GM19438 (cell line): Measurements from ENCODE around the gene COTL1.

Source experiments
- ATAC-seq: cut with Tn5 transposase; IDR thresholded peaks from one replicate; pipeline ENCODE4 v1.9.1; 2021; ENCODE audit warnings: low read depth; ENCODE audit not compliant: unreplicated experiment

Gene COTL1

GRCh38 chr16:84598360-84598759 is 19.5 kb downstream of the COTL1 start:
- no peak for ATAC-seq

GRCh38 chr16:84597931-84598351 is 19.9 kb downstream of the COTL1 start:
- ATAC-seq: no peak

- ATAC-seq: no peak
These were observed 20.4 kb downstream of the COTL1 start for GRCh38 chr16:84597528-84597896.

DNA sequence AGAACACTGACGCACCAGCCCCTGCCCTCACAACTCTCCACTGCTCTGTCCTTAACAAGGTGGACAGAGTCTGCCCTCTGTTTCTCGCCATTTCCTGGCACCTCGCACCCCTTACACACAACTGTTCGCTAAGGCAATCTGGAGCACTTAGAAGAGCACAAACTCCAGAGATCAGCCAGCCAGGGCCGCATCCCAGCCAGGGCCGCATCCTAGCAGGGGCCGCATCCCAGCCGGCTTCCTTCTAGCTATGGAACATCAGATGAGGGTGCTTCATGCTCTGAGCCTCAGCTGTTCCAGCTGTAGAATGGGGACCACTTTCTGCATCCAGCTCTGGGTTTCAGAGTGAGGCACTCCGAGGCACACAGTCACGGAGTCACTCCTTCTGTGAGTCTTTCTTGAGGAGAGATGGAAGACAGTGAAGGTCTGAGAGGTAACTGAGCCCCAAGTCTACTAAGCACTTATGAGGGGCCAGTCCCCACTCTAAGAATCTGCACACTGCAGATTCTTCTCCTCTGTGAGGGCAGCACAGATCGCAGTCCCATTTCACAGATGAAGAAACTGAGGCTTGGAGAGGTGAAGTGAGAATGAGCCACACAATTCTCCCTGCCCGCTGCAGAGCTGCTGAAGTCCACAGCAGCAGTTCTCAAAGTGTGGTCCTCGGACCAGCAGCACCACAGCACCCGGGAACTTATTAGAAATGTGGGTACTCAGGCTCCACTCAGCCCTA is 20.9 kb downstream of the COTL1 start:
- ATAC-seq: no peak

GRCh38 chr16:84596161-84596560 is 21.7 kb downstream of the COTL1 start:
- no peak for ATAC-seq

DNA sequence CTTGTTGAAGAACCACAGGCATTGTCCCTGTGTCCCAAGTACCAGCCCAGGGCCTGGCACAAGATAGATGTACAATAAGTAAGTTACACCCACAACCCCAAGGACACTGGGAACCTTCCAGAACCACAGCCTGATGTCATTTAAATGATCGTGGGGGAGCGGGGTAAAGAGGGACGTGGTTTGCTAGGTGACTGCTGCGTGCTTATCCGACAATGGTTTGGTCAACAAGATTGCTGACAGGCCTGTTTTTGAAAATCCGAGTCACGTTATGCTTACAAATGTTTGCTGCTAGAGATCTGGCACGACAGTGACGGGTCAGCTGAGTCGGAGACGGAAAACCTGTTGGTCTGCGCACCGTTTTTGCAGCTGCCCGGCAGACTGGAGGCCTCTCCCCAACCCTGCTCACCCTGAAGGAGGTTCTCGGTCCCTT is 22.8 kb downstream of the COTL1 start:
- no peak for ATAC-seq

DNA sequence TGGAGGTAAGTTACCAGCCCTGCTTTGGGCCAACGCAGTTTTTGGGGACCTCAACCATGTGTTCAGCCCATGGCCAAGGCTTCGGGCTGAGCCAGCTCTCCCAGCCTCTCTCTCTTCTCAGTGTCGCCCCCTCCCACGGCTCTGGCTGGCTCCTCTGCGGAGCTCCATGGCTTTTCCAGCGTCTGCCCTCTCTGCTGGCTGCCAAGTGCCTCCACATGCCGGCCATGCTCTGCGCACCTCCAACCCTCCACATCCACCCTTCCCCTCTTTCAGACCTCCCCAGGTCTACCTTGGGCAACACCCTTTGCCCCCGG is 23.2 kb downstream of the COTL1 start:
- no peak for ATAC-seq

- ATAC-seq: peak; percentile 90
These were observed 23.8 kb downstream of the COTL1 start for GRCh38 chr16:84593825-84594724.

- no peak for ATAC-seq
These were observed 25.2 kb downstream of the COTL1 start for GRCh38 chr16:84592718-84593117.

- no peak for ATAC-seq
These were observed 27.7 kb downstream of the COTL1 start for GRCh38 chr16:84589975-84590719.

- ATAC-seq: no peak
These were observed 28.9 kb downstream of the COTL1 start for GRCh38 chr16:84588991-84589390.

DNA sequence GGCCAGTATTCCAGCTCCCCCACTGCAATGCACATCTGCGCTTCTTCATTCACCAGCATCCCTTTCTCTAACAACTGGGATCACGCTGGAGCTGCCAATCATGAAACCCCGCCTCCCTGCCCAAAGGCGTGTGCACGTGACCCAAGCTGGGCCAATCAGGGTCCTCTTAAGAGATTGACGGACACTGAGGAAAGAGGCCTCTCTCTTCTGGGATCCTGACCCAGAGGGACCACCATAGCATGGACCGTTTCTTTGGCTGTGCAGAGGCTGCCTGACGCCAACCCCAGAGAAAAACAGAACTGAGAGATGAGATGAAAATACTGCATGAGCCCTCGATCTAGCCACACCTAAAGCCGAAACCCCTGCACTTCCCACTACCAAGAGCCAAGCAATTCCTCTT is 32.0 kb downstream of the COTL1 start:
- ATAC-seq: peak; percentile 65

DNA sequence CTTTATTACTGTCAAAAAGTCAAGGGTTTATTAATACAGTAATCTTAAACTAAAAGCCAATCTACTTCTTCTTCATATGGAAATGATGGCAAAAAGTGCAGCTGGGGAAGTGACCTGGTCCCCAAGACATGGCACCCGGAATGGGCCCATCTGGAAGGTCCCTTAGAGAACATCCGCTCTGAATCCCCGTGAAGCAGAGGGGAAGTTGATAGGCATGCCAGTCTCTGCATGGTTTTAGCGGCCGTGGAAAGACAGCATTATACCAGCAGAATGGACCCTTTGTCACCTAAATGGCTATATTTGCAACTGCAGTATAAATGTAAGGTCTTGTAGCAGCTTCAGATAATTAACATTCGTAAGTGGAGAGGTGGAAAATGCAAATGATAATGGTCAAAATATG is 32.4 kb downstream of the COTL1 start:
- no peak for ATAC-seq

- no peak for ATAC-seq
These were observed 33.2 kb downstream of the COTL1 start for GRCh38 chr16:84584678-84585077.

- ATAC-seq: no peak
These were observed 33.9 kb downstream of the COTL1 start for GRCh38 chr16:84583995-84584394.

- no peak for ATAC-seq
These were observed 34.8 kb downstream of the COTL1 start for GRCh38 chr16:84582958-84583516.

GRCh38 chr16:84581158-84581557 is 36.7 kb downstream of the COTL1 start:
- no peak for ATAC-seq

- ATAC-seq: no peak
These were observed 37.9 kb downstream of the COTL1 start for GRCh38 chr16:84579936-84580335.

- ATAC-seq: no peak
These were observed 39.2 kb downstream of the COTL1 start for GRCh38 chr16:84578538-84579126.

- ATAC-seq: no peak
These were observed 40.7 kb downstream of the COTL1 start for GRCh38 chr16:84577034-84577803.
